Measurements from ENCODE around the gene IRS1. TPM values are rescaled to one million over a fixed set of nuclear protein-coding genes. Genes with fewer than 3 reads are reported as not detected.

Gene IRS1
- total RNA-seq, 4 donors from 2014 or later = 11.9 to 29.6 (median 13.2) TPM

DNA sequence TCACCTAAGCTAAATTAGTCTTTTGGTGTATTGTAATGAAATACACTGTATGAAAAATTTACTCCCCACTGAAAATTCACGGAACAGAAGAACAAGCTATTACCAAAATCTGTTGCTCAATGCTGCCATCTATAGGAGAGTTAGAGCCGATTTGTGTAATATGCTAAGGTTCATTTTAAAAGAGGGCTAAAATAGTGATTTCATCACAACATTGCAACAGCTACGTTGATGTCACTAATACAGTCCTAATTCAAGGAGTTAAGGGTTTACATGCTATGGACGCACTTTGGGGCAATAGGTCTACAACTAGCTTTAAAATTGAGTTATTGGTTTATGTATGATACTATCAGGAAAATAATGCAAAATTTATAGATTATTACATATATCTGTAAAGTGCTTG, 3.0 kb upstream of the IRS1 start:
- TF ChIP-seq, protein P1, sequence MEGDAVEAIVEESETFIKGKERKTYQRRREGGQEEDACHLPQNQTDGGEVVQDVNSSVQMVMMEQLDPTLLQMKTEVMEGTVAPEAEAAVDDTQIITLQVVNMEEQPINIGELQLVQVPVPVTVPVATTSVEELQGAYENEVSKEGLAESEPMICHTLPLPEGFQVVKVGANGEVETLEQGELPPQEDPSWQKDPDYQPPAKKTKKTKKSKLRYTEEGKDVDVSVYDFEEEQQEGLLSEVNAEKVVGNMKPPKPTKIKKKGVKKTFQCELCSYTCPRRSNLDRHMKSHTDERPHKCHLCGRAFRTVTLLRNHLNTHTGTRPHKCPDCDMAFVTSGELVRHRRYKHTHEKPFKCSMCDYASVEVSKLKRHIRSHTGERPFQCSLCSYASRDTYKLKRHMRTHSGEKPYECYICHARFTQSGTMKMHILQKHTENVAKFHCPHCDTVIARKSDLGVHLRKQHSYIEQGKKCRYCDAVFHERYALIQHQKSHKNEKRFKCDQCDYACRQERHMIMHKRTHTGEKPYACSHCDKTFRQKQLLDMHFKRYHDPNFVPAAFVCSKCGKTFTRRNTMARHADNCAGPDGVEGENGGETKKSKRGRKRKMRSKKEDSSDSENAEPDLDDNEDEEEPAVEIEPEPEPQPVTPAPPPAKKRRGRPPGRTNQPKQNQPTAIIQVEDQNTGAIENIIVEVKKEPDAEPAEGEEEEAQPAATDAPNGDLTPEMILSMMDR (IDR thresholded peaks at IDR 0.05; ENCODE audit: low read depth) = no peak

- TF ChIP-seq, protein P1 (IDR thresholded peaks at IDR 0.05; ENCODE audit: low read depth) = no peak
These were observed 1.5 kb upstream of the IRS1 start for GRCh38 chr2:226800941-226801784.

- TF ChIP-seq, protein P1 (IDR thresholded peaks at IDR 0.05; ENCODE audit: low read depth) = no peak
These were observed 638 bp upstream of the IRS1 start for GRCh38 chr2:226799976-226800940.

DNA sequence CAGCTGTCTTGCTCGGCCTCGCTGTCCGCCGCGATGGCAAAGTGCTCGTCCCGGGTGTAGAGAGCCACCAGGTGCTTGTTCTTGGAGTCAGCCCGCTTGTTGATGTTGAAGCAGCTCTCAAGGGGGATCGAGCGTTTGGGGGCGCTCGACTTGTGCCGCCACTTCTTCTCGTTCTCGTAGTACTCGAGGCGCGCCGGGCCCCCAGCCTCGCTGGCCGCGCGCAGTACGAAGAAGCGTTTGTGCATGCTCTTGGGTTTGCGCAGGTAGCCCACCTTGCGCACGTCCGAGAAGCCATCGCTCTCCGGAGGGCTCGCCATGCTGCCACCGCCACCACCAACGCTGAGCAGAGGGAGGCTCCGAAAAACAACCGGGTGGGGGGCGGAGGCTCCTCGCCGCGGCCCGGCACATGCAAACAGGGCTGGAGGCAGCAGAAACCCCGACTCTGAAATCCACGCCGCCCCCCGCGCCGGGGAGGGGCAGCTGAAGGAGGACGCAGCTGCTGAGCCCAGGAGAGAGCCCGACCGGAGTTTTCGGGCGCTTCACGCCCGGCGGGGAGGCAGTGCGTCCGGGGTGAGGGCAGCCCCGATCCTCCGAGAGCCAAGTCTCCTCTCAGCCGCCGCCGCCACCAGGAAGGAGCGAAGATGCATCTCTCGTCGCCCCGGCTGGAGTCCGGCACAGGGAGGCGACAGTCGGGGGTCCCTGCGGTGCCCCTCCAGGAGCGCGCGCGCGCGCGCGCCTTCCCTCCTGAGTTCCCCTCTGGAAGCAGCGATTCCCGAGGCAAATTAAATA, 1.0 kb downstream of the IRS1 start:
- TF ChIP-seq, protein P1 (IDR thresholded peaks at IDR 0.05; ENCODE audit: low read depth) = no peak

DNA sequence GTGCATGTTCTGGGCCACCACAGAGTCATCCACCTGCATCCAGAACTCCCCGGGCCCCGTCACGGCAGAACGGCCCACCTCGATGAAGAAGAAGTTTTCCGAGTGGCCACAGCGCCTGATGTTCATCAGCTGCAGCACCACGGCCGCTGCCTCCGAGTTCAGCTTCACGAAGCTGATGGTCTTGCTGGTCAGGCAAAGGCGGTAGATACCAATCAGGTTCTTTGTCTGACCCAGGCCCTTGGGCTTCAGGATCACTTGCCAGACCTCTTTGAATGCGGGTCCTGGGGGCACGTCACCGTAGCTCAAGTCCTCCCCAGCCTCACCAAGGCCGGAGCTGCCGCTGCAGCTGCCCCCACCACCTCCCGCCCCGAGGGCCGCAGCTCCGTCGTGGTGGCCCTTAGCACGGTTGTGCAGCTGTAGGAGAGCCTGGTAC, 1.6 kb downstream of the IRS1 start:
- TF ChIP-seq, protein P1 (IDR thresholded peaks at IDR 0.05; ENCODE audit: low read depth) = no peak

DNA sequence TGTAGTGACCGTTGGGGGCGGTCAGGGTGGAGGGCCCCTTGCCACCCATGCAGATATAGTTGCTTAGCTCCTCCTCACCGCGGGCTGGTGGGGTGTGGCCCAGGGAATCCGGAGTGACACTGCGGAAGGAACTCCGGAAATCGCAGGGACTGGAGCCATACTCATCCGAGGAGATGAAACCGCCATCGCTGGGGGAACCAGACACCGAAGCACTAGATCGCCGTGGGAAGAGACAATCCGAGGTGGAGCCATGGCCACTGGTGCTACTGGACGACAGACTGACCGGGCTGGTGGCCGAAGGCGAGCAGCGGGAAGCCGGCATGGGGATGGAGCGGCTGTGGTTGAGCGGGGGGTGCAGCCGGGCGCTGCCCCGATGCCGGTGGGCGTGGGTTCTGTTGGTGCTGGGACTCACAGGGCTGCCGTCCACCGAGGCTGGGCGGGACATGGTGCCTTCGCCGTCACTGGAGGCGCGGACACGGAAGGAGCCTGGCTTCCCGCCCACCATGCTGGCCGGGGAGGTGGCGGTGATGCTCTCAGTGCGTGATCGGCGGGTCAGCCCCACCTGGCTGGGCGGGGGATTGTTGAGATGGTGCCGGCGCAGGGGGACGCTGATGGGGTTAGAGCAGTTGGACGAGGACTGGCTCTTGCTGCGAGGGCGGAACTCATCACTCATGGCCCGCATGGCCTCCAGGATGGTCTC, 2.2 kb downstream of the IRS1 start:
- TF ChIP-seq, protein P1 (IDR thresholded peaks at IDR 0.05; ENCODE audit: low read depth) = no peak

Data from subcutaneous adipose tissue (tissue), 4 donors.